ENCODE results near the gene CDHR4. TPM values are rescaled to one million over a fixed set of nuclear protein-coding genes. Genes with fewer than 3 reads are reported as not detected.

Gene CDHR4
- total and polyA plus RNA-seq, 2 of the 8 experiments (the other 6 are each of a cell fraction or from before 2014, with no cell fraction given) = 0.50 to 0.60 TPM

- Histone ChIP-seq H4K5ac (ENCODE audit: insufficient read length, low read depth, low read length) (no peak overlapping the region), H3K56ac (replicated peaks; ENCODE audit: insufficient read length, low read depth, low read length) (no peak overlapping the region), H2BK5ac (ENCODE audit: low read depth, low read length) (no peak overlapping the region), H4K91ac (replicated peaks; ENCODE audit: insufficient read length, low read length) (no peak overlapping the region), H3K4ac (replicated peaks; ENCODE audit: insufficient read length, low read depth, low read length) (no peak overlapping the region), H3K23me2 (ENCODE audit: low read depth, low read length) (peaks cover 8% of the 10 kb centered on the region; the same call in 1 of the 2 replicates), H3K36me3 (ENCODE audit: control insufficient read depth in 2 of 4, insufficient read depth in 4 of 4, low read length in 3 of 4) (no peaks in the 10 kb centered on the region), H4K8ac (ENCODE audit: extremely low read depth, insufficient read depth, low read length) (no peak overlapping the region), H3K9ac (replicated peaks in 1 of 4; ENCODE audit: extremely low read depth in 1 of 4, low read depth in 3 of 4, low read length in 3 of 4) (no peak overlapping the region), H4K20me1 (replicated peaks in 1 of 2; ENCODE audit: control insufficient read depth in 1 of 2, insufficient read depth in 2 of 2, low read length in 2 of 2) (no peaks in the 10 kb centered on the region), H3K18ac (ENCODE audit: extremely low read depth, low read length) (no peak overlapping the region), H3K14ac (ENCODE audit: insufficient read length) (no peak overlapping the region), H2AFZ (ENCODE audit: low read length) (no peak overlapping the region), H3K23ac (ENCODE audit: insufficient read length) (no peak overlapping the region), H3K79me2 (ENCODE audit: control insufficient read depth in 1 of 2, insufficient read depth in 2 of 2, low read length in 2 of 2) (no peaks in the 10 kb centered on the region), H3K4me1 (replicated peaks in 1 of 4; ENCODE audit: control insufficient read depth in 3 of 4, insufficient read depth in 4 of 4, low read length in 3 of 4) (peaks cover 0 to 16% (median 13%) of the 10 kb centered on the region in 4 experiments; a peak in 5 of 7 replicates), H3K79me1 (ENCODE audit: low read depth, low read length) (no peaks in the 10 kb centered on the region), H2AK5ac (ENCODE audit: low read depth, low read length) (peak overlapping the region; percentile 58; the same call in 1 of the 2 replicates), H2BK15ac (ENCODE audit: low read length) (peak overlapping the region; percentile 46; the same call in 1 of the 2 replicates), H3K27me3 (replicated peaks in 1 of 4; ENCODE audit: control insufficient read depth in 3 of 4, extremely low read depth in 1 of 4, insufficient read depth in 3 of 4, low read length in 3 of 4) (peaks cover 0 to 18% (median 16%) of the 10 kb centered on the region in 4 experiments; a peak in 6 of 7 replicates), H2BK20ac (ENCODE audit: low read length) (no peak overlapping the region), H2BK120ac (replicated peaks; ENCODE audit: low read depth, low read length) (no peak overlapping the region), H3K27ac (ENCODE audit: low read depth, low read length) (no peak overlapping the region), H3K4me2 (ENCODE audit: insufficient read depth in 1 of 2, low read depth in 2 of 2, low read length in 2 of 2) (no peak overlapping the region), H2BK12ac (ENCODE audit: low read depth, low read length) (no peak overlapping the region), H3K9me3 (ENCODE audit: insufficient read depth in 2 of 2, low read depth in 1 of 2, low read length in 1 of 2) (no peaks in the 10 kb centered on the region), H3K4me3 (ENCODE audit: extremely low read depth in 1 of 4, insufficient read depth in 2 of 4, low read depth in 3 of 4, low read length in 4 of 4) (no peak overlapping the region)
- FAIRE-seq = no peak
- WGBS, 2 experiments (ENCODE audit: extremely low coverage in 1 of 2, insufficient coverage in 1 of 2, insufficient read length in 1 of 2, insufficient replicate concordance in 2 of 2, low coverage in 1 of 2, low lambda C conversion rate in 2 of 2, missing lambda C conversion rate in 1 of 2) = 93% methylated on average over 2 of the region's 2 CpGs; no CpG with 5 or more reads in 1 of the 2 experiments
- no peak for DNase-seq (ENCODE audit: low read depth in 1 of 2, low spot score in 2 of 2)
- no peak for TF ChIP-seq NRF1 (IDR thresholded peaks at IDR 0.05; ENCODE audit: low read depth, low read length)
- no peak for TF ChIP-seq POU5F1 (IDR thresholded peaks at IDR 0.05; ENCODE audit: low read depth, low read length)
- no peak for TF ChIP-seq TEAD4 (IDR thresholded peaks at IDR 0.05; ENCODE audit: low read depth, low read length)
- TF ChIP-seq TCF12 (IDR thresholded peaks at IDR 0.05; ENCODE audit: low read depth, low read length) = no peak
- TF ChIP-seq, protein P1, sequence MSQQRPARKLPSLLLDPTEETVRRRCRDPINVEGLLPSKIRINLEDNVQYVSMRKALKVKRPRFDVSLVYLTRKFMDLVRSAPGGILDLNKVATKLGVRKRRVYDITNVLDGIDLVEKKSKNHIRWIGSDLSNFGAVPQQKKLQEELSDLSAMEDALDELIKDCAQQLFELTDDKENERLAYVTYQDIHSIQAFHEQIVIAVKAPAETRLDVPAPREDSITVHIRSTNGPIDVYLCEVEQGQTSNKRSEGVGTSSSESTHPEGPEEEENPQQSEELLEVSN (IDR thresholded peaks at IDR 0.05) = no peak
- no peak for TF ChIP-seq BCL11A (IDR thresholded peaks at IDR 0.05; ENCODE audit: low read depth in 2 of 2, low read length in 2 of 2)
- TF ChIP-seq HDAC6 (IDR thresholded peaks at IDR 0.05; ENCODE audit: low read depth, low read length) = no peak
- no peak for TF ChIP-seq SRF (IDR thresholded peaks at IDR 0.05; ENCODE audit: low read depth, low read length)
- TF ChIP-seq SIX5 (IDR thresholded peaks at IDR 0.05; ENCODE audit: low read depth, low read length) = no peak
- no peak for TF ChIP-seq EGR1 (IDR thresholded peaks at IDR 0.05; ENCODE audit: borderline replicate concordance, low read depth, low read length)
- no peak for TF ChIP-seq EP300 (IDR thresholded peaks at IDR 0.05; ENCODE audit: borderline replicate concordance in 1 of 2, low read depth in 2 of 2, low read length in 2 of 2)
- TF ChIP-seq SP2 (IDR thresholded peaks at IDR 0.05; ENCODE audit: low read length) = no peak
- no peak for TF ChIP-seq SIN3A (conservative IDR thresholded peaks at IDR 0.05 in 1 of 2, IDR thresholded peaks at IDR 0.05 in 1 of 2; ENCODE audit: low read depth in 1 of 2, low read length in 2 of 2)
- no peak for TF ChIP-seq MAFK (IDR thresholded peaks at IDR 0.05; ENCODE audit: low read depth, low read length)
- ChIA-PET POLR2A (ENCODE audit: partially characterized antibody) (interaction anchor here (1.2 kb wide), 1 partner anchor 110 kb away, joined by 4 read pairs; no protein-coding TSS in a partner anchor), CTCF (ENCODE audit: partially characterized antibody) (interaction anchor here (0.7 to 17.0 kb wide), 14 partner anchors 11 to 279 kb away, joined by 3 to 266 read pairs (median 7); partner anchors contain the start of gene UBA7)
These were observed 1.5 kb upstream of the CDHR4 start for GRCh38 chr3:49801160-49801559.
